K562 (cell line): Measurements from ENCODE around the gene IL12RB2.

Experiments used
- ARNT ChIP-seq, 2 experiments: fragments of 450-650 bp; IDR thresholded peaks; 2 replicates each; pipeline ENCODE4 v1.6.1; 2016; ENCODE audit warnings: mild to moderate bottlenecking in 1 of 2
- MLX ChIP-seq, 2 experiments: fragments of 450-650 bp in 1 of 2; sonication (generic) in 1 of 2; formaldehyde crosslinking; conservative IDR thresholded peaks; 2 replicates each; pipeline versions ENCODE4 v1.4.0 to v1.8.1; 2020 to 2022; ENCODE audit warnings: mild to moderate bottlenecking in 1 of 2, missing genetic modification reagents in 1 of 2
- NONO ChIP-seq, 2 experiments: fragments of 200-400 bp in 1 of 2; fragments of 450-650 bp in 1 of 2; formaldehyde crosslinking in 1 of 2; IDR thresholded peaks; 2 replicates each; pipeline ENCODE4 v1.6.1; 2017; ENCODE audit warnings: low read depth in 2 of 2, mild to moderate bottlenecking in 2 of 2, moderate library complexity in 2 of 2, low read length in 1 of 2
- NR2C1 ChIP-seq, 2 experiments: fragments of 450-650 bp; IDR thresholded peaks; 2 replicates each; pipeline ENCODE4 v1.6.1; 2017; ENCODE audit warnings: mild to moderate bottlenecking in 2 of 2, antibody characterized with exemption in 1 of 2, inconsistent platforms in 1 of 2, missing compliant biosample characterization in 1 of 2, missing genetic modification characterization in 1 of 2
- POLR2A ChIP-seq: fragments of 450-650 bp; conservative IDR thresholded peaks from 2 replicates; pipeline ENCODE4 v1.6.1; 2016
- RBFOX2 ChIP-seq: fragments of 200-400 bp; formaldehyde crosslinking; IDR thresholded peaks from 2 replicates; pipeline ENCODE4 v1.6.1; 2017; ENCODE audit warnings: low read depth, mild to moderate bottlenecking, low read length, moderate library complexity
- RFX1 ChIP-seq: fragments of 450-650 bp; IDR thresholded peaks from 2 replicates; pipeline ENCODE4 v1.6.1; 2016; ENCODE audit warnings: mild to moderate bottlenecking, moderate library complexity
- TBL1XR1 ChIP-seq, 2 experiments: IDR thresholded peaks; 2 replicates each; pipeline ENCODE4 v1.6.1; 2012; ENCODE audit warnings: improper control_type of control experiment in 2 of 2, low read length in 2 of 2, mild to moderate bottlenecking in 1 of 2
- ZKSCAN3 ChIP-seq: fragments of 250-450 bp; sonication (Bioruptor Pico); IDR thresholded peaks from 2 replicates; pipeline ENCODE4 v1.4.0; 2020
- TF ChIP-seq, protein P1 (sequence below): sonication (generic); formaldehyde crosslinking; IDR thresholded peaks from 2 replicates; pipeline ENCODE4 v1.8.1; 2023; ENCODE audit warnings: missing genetic modification reagents, mild to moderate bottlenecking, borderline replicate concordance
- TF ChIP-seq, protein P2 (sequence below): fragments of 250-450 bp; sonication (Bioruptor Pico); IDR thresholded peaks from 2 replicates; pipeline ENCODE4 v1.8.0; 2022; ENCODE audit warnings: moderate library complexity, mild to moderate bottlenecking, inconsistent platforms

DNA sequence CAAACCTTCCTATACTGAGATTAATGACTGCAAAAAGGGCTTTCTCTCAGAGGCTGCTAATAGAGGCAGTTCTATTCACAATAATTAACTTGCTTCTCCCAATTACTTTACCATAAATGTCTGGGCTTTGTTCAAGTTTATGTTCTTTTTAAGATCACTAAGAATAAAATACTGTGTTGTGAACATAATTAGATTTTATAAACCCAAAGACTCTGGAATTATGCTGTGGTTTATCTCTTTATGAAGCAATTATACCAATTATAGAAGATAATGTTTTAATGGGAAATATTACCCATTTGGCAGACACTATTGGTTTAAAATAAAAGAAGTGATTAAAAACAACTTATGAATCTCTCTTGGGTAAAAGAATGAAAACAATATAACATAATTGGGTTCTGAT is 43.5 kb upstream of the IL12RB2 start:
- no peak for TF ChIP-seq ARNT (IDR thresholded peaks at IDR 0.05)
- no peak for TF ChIP-seq POLR2A
- TF ChIP-seq, protein P1, sequence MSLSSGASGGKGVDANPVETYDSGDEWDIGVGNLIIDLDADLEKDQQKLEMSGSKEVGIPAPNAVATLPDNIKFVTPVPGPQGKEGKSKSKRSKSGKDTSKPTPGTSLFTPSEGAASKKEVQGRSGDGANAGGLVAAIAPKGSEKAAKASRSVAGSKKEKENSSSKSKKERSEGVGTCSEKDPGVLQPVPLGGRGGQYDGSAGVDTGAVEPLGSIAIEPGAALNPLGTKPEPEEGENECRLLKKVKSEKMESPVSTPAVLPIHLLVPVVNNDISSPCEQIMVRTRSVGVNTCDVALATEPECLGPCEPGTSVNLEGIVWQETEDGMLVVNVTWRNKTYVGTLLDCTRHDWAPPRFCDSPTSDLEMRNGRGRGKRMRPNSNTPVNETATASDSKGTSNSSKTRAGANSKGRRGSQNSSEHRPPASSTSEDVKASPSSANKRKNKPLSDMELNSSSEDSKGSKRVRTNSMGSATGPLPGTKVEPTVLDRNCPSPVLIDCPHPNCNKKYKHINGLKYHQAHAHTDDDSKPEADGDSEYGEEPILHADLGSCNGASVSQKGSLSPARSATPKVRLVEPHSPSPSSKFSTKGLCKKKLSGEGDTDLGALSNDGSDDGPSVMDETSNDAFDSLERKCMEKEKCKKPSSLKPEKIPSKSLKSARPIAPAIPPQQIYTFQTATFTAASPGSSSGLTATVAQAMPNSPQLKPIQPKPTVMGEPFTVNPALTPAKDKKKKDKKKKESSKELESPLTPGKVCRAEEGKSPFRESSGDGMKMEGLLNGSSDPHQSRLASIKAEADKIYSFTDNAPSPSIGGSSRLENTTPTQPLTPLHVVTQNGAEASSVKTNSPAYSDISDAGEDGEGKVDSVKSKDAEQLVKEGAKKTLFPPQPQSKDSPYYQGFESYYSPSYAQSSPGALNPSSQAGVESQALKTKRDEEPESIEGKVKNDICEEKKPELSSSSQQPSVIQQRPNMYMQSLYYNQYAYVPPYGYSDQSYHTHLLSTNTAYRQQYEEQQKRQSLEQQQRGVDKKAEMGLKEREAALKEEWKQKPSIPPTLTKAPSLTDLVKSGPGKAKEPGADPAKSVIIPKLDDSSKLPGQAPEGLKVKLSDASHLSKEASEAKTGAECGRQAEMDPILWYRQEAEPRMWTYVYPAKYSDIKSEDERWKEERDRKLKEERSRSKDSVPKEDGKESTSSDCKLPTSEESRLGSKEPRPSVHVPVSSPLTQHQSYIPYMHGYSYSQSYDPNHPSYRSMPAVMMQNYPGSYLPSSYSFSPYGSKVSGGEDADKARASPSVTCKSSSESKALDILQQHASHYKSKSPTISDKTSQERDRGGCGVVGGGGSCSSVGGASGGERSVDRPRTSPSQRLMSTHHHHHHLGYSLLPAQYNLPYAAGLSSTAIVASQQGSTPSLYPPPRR (CRISPR knock-in tag): no peak
- no peak for TF ChIP-seq NONO (IDR thresholded peaks at IDR 0.05; ENCODE audit: low read depth in 2 of 2, low read length in 1 of 2)
- TF ChIP-seq RBFOX2: no peak
- TF ChIP-seq, protein P2, sequence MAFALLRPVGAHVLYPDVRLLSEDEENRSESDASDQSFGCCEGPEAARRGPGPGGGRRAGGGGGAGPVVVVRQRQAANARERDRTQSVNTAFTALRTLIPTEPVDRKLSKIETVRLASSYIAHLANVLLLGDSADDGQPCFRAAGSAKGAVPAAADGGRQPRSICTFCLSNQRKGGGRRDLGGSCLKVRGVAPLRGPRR (CRISPR knock-in tag): no peak
- TF ChIP-seq MLX (CRISPR knock-in tag; conservative IDR thresholded peaks at IDR 0.05): no peak
- no peak for TF ChIP-seq RFX1
- TF ChIP-seq ZKSCAN3 (CRISPR knock-in tag): no peak
- TF ChIP-seq NR2C1 (IDR thresholded peaks at IDR 0.05): no peak
- TF ChIP-seq NR2C1 (tag; IDR thresholded peaks at IDR 0.05): no peak
- no peak for TF ChIP-seq TBL1XR1 (IDR thresholded peaks at IDR 0.05; ENCODE audit: low read length in 2 of 2)
